Central memory CD8-positive, alpha-beta T cell (primary cell): ENCODE data around the gene ANKRD61.
"Not testable (repeated sequence)": the region's sequence is repeated elsewhere in the genome, so short reads cannot be mapped to it uniquely, and the experiment has no call there.

ENCODE experiments used
- ATAC-seq: fragments of 150-1000 bp; cut with Tn5 transposase; replicated peaks from 2 replicates; pipeline ENCODE4 v1.10.0; 2022; ENCODE audit warnings: mild to moderate bottlenecking, moderate FRiP score, moderate number of reproducible peaks; ENCODE audit not compliant: poor library complexity, severe bottlenecking; ENCODE audit errors: extremely low read depth
- DNase-seq, 2 donors: peaks; one replicate each; pipeline ENCODE4 v3.0.0; 2021; ENCODE audit warnings: low spot score in 2 of 2
- H3K27ac Mint-ChIP-seq: one replicate; pipeline ENCODE4 v1.8.0; 2022; ENCODE audit warnings: low read depth, mild to moderate bottlenecking, moderate library complexity, mixed read lengths
- H3K27me3 Mint-ChIP-seq: one replicate; pipeline ENCODE4 v1.8.0; 2022; ENCODE audit warnings: mixed read lengths
- H3K36me3 Mint-ChIP-seq: one replicate; pipeline ENCODE4 v1.8.0; 2022; ENCODE audit warnings: mild to moderate bottlenecking, moderate library complexity, mixed read lengths; ENCODE audit not compliant: insufficient read depth
- H3K4me1 Mint-ChIP-seq: one replicate; pipeline ENCODE4 v1.8.0; 2022; ENCODE audit warnings: mixed read lengths
- H3K4me3 Mint-ChIP-seq: one replicate; pipeline ENCODE4 v1.8.0; 2022; ENCODE audit warnings: mild to moderate bottlenecking, moderate library complexity, mixed read lengths
- H3K9me3 Mint-ChIP-seq: one replicate; pipeline ENCODE4 v1.8.0; 2022; ENCODE audit warnings: mixed read lengths

Gene ANKRD61

GRCh38 chr7:6030988-6031387 lies at the start of gene ANKRD61:
ANKRD61 (plus strand) TSS chr7:6031376; CDS start chr7:6031376, 0 bp downstream.
- Mint-ChIP-seq H3K27me3 (no peaks in the 10 kb centered on the region), H3K36me3 (peaks cover 50% of the 10 kb centered on the region), H3K27ac (peak within 1 kb of the TSS; percentile 46), H3K4me1 (peaks cover 33% of the 10 kb centered on the region), H3K4me3 (peak within 1 kb of the TSS; percentile 34), H3K9me3 (no peaks in the 10 kb centered on the region)
- ATAC-seq (no peak), DNase-seq (no peak)

DNA sequence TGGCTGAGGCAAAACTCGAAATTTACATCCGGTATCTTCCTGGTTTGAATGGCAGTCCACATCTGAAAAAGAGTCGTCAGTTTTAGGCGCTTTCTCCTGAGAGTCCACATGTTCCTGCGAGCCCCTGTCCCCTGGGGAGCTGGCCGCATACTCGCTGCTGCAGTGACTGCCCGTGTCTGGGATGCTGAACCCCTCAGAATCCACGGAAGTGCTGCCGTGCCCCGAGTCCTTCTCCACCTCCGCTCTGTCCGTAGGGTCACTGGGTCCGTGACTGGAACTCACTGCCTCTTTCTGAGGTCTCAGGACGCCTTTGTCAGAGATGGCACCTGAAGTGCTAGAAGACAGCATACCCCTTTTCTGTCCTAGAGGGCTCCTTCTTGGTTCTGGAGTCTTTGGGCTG lies 44.1 kb upstream of the ANKRD61 start:
- DNase-seq, H3K4me3 Mint-ChIP-seq, ATAC-seq, H3K4me1 Mint-ChIP-seq, H3K9me3 Mint-ChIP-seq, H3K27me3 Mint-ChIP-seq, H3K27ac Mint-ChIP-seq: not testable (repeated sequence)
- peaks cover 36% of the 10 kb centered on the region for H3K36me3 Mint-ChIP-seq

DNA sequence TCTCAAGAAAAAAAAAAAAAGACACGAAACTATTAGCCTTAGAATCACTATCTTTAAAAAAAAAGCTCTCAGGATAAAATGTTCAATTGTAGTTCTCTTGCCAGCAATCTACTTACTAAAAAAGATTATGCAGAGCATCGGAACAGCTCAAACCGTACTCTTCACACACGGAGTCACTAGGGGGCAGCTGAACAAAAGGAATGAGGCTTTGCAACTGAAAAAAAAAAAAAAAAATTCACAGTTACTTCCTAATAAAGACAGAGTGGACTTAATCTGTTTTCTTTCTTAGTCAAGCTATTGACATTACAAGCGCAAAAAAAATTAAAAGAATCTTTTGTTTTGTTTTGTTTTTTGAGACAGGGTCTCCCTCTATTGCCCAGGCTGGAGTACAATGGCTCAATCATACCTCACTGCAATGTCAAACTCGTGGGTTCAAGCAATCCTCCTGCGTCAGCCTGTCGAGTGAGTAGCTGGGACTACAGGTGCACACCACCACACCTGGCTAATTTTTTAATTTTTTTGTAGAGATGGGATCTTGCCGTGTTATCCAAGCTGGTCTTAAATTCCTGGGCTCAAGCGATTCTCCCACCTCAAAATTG lies 33.9 kb upstream of the ANKRD61 start:
- peaks cover 63% of the 10 kb centered on the region for H3K36me3 Mint-ChIP-seq
- DNase-seq (peak in 1 of 2 donors; percentile 41), ATAC-seq (peak; percentile 43)
- no peaks in the 10 kb centered on the region for H3K4me1 Mint-ChIP-seq
- no peak overlapping the region for H3K27ac Mint-ChIP-seq
- H3K27me3 Mint-ChIP-seq = no peaks in the 10 kb centered on the region
- H3K9me3 Mint-ChIP-seq = no peaks in the 10 kb centered on the region
- no peak overlapping the region for H3K4me3 Mint-ChIP-seq

DNA sequence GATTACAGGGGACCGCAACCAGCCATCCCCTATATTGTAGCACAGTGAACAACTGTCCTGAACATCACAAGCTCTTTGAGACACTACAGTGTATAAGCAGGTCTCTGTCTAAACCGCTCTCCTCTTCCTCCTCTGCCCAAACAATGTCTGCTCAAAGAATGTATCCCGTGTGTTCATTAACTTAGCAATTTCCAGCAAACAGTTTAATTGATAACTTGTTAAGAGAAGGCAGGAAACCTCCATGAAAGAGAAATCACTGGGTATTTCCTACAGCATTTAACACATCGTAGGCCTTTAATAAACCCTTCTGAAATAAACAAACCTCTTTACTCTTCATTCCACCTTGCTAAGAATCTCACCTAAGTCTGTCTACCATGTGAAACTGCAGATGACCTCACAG lies 23.8 kb upstream of the ANKRD61 start:
- Mint-ChIP-seq H3K36me3 (peaks cover 30% of the 10 kb centered on the region), H3K27me3 (no peaks in the 10 kb centered on the region), H3K27ac (peak overlapping the region; percentile 61), H3K4me1 (peaks cover 17% of the 10 kb centered on the region), H3K9me3 (no peaks in the 10 kb centered on the region), H3K4me3 (peak overlapping the region; percentile 35)
- ATAC-seq = no peak
- DNase-seq = no peak

GRCh38 chr7:6007835-6008590 lies 23.2 kb upstream of the ANKRD61 start:
- Mint-ChIP-seq H3K4me1 (peaks cover 22% of the 10 kb centered on the region), H3K4me3 (peak overlapping the region; percentile 92), H3K36me3 (peaks cover 29% of the 10 kb centered on the region), H3K27ac (peak overlapping the region; percentile 61)
- not testable (repeated sequence) for H3K27me3 Mint-ChIP-seq, H3K9me3 Mint-ChIP-seq, ATAC-seq, DNase-seq

- Mint-ChIP-seq H3K4me3 (peak within 1 kb of the TSS; percentile 92), H3K9me3 (no peaks in the 10 kb centered on the region), H3K4me1 (peaks cover 23% of the 10 kb centered on the region), H3K27me3 (no peaks in the 10 kb centered on the region), H3K27ac (peak within 1 kb of the TSS; percentile 90), H3K36me3 (peaks cover 23% of the 10 kb centered on the region)
- peak; percentile 90 for ATAC-seq
- peak; percentile 91 to 94 for DNase-seq
These were observed 22.2 kb upstream of the ANKRD61 start, which contains the start of the genes AIMP2 and PMS2 for GRCh38 chr7:6008668-6009611. AIMP2 (plus strand) TSS chr7:6009272; CDS start chr7:6009364, 92 bp downstream. PMS2 (minus strand) TSS chr7:6009049; CDS start chr7:6009019, 30 bp downstream.

DNA sequence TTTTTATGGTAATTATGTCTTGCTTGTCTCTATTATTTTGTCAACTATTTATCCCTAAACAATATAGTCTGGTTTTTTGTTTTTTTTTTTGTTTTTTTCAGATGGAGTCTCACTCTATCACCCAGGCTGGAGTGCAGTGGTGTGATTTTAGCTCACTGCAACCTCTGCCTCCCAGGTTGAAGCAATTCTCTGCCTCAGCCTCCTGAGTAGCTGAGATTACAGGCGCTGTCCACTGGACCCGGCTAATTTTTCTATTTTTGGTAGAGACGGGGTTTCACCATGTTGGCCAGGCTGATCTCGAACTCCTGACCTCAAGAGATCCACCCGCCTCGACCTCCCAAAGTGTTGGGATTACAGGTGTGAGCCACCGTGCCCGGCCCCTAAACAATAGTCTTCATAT lies 20.8 kb upstream of the ANKRD61 start:
- Mint-ChIP-seq H3K4me3 (peak overlapping the region; percentile 92), H3K36me3 (peaks cover 24% of the 10 kb centered on the region), H3K4me1 (peaks cover 23% of the 10 kb centered on the region)
- not testable (repeated sequence) for DNase-seq, H3K27ac Mint-ChIP-seq, H3K9me3 Mint-ChIP-seq, ATAC-seq, H3K27me3 Mint-ChIP-seq

GRCh38 chr7:6011541-6011940 lies 19.6 kb upstream of the ANKRD61 start:
- Mint-ChIP-seq H3K4me3 (no peak overlapping the region), H3K27me3 (no peaks in the 10 kb centered on the region), H3K27ac (peak overlapping the region; percentile 13), H3K36me3 (peaks cover 24% of the 10 kb centered on the region), H3K4me1 (peaks cover 23% of the 10 kb centered on the region), H3K9me3 (no peaks in the 10 kb centered on the region)
- DNase-seq (no peak), ATAC-seq (no peak)

DNA sequence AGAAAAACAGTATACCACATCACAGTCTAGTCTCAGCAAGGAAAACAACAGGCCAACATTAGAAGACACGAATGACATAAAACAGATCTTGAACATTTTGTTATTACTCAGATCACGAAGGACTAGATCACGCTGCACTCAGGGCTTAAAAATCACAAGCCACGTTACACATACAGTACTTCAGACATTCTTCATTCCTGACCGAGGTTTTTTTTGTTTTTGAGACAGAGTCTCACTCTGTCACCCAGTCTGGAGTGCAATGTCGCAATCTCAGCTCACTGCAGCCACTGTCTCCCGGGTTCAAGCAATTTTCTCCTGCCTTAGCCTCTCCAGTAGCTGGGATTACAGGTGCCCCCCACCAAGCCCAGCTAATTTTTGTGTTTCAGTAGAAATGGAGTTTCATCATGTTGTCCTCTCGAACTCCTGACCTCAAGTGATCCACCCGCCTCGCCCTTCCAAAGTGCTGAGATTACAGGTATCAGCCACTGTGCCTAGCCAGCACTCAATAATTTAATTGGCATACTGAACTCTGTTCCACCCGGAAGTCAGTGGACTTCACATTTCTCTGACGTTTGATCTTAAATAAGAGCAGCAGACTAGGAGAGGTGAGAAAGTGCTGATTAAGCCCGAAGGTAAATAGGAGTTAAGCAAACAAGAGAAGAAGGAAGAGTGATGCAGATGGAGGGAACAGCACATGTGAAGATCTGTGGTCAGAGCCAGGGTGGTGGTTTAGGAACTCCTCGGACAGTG lies 18.6 kb upstream of the ANKRD61 start:
- H3K27ac Mint-ChIP-seq = peak overlapping the region; percentile 13
- no peaks in the 10 kb centered on the region for H3K27me3 Mint-ChIP-seq
- DNase-seq = no peak
- peaks cover 31% of the 10 kb centered on the region for H3K36me3 Mint-ChIP-seq
- H3K4me3 Mint-ChIP-seq = no peak overlapping the region
- no peaks in the 10 kb centered on the region for H3K9me3 Mint-ChIP-seq
- H3K4me1 Mint-ChIP-seq = peaks cover 13% of the 10 kb centered on the region
- ATAC-seq = no peak

GRCh38 chr7:6015917-6016652 lies 15.1 kb upstream of the ANKRD61 start:
- no peak for ATAC-seq
- DNase-seq = no peak
- no peak overlapping the region for H3K4me3 Mint-ChIP-seq
- H3K27me3 Mint-ChIP-seq = no peaks in the 10 kb centered on the region
- H3K4me1 Mint-ChIP-seq = peaks cover 6% of the 10 kb centered on the region
- peaks cover 48% of the 10 kb centered on the region for H3K36me3 Mint-ChIP-seq
- H3K9me3 Mint-ChIP-seq = no peaks in the 10 kb centered on the region
- no peak overlapping the region for H3K27ac Mint-ChIP-seq

GRCh38 chr7:6016653-6016966 lies 14.6 kb upstream of the ANKRD61 start:
- DNase-seq (no peak), ATAC-seq (no peak)
- Mint-ChIP-seq H3K36me3 (peaks cover 53% of the 10 kb centered on the region), H3K9me3 (no peaks in the 10 kb centered on the region), H3K27ac (no peak overlapping the region), H3K4me1 (peaks cover 6% of the 10 kb centered on the region), H3K27me3 (no peaks in the 10 kb centered on the region), H3K4me3 (no peak overlapping the region)
